HepG2 (cell line): Measurements from ENCODE around the gene EPHA6. TPM values are rescaled to one million over a fixed set of nuclear protein-coding genes. Genes with fewer than 3 reads are reported as not detected.

Experiments
- ATF4 ChIP-seq, 2 experiments: fragments of 450-650 bp in 1 of 2; sonication (generic) in 1 of 2; formaldehyde crosslinking; IDR thresholded peaks; 2 replicates each; pipeline versions ENCODE4 v1.5.0 to v1.8.0; 2020 to 2022; ENCODE audit warnings: mild to moderate bottlenecking in 1 of 2, missing genetic modification reagents in 1 of 2
- DNMT3B ChIP-seq: conservative IDR thresholded peaks from 2 replicates; pipeline ENCODE4 v1.6.1; 2016; ENCODE audit warnings: missing biosample characterization, control low read depth
- EEA1 ChIP-seq: sonication (generic); formaldehyde crosslinking; IDR thresholded peaks from 2 replicates; pipeline ENCODE4 v1.5.1; 2020; ENCODE audit warnings: mild to moderate bottlenecking, missing genetic modification reagents, borderline replicate concordance
- GTF2F1 ChIP-seq: fragments of 150-350 bp; IDR thresholded peaks from 2 replicates; pipeline ENCODE4 v1.6.1; 2014; ENCODE audit warnings: low read length
- HNRNPL ChIP-seq: fragments of 200-400 bp; formaldehyde crosslinking; IDR thresholded peaks from 2 replicates; pipeline ENCODE4 v1.6.1; 2017; ENCODE audit warnings: mild to moderate bottlenecking, low read depth, low read length
- MTA3 ChIP-seq: sonication (generic); formaldehyde crosslinking; IDR thresholded peaks from 2 replicates; pipeline ENCODE4 v1.4.0; 2020; ENCODE audit warnings: missing genetic modification reagents
- SMAD3 ChIP-seq: sonication (generic); formaldehyde crosslinking; IDR thresholded peaks from 2 replicates; pipeline ENCODE4 v1.4.0; 2020; ENCODE audit warnings: missing genetic modification reagents
- STAT5B ChIP-seq: sonication (generic); formaldehyde crosslinking; IDR thresholded peaks from 2 replicates; pipeline ENCODE4 v1.4.0; 2020; ENCODE audit warnings: missing genetic modification reagents
- TBL1XR1 ChIP-seq: fragments of 150-350 bp; IDR thresholded peaks from 2 replicates; pipeline ENCODE4 v1.6.1; 2014; ENCODE audit warnings: borderline replicate concordance, low read length; ENCODE audit not compliant: partially characterized antibody
- TRIM22 ChIP-seq: fragments of 450-650 bp; IDR thresholded peaks from 2 replicates; pipeline ENCODE4 v1.6.1; 2017
- TSC22D2 ChIP-seq: sonication (generic); formaldehyde crosslinking; IDR thresholded peaks from 2 replicates; pipeline ENCODE4 v1.5.1; 2020; ENCODE audit warnings: missing genetic modification reagents, mild to moderate bottlenecking, borderline replicate concordance
- WIZ ChIP-seq: sonication (generic); formaldehyde crosslinking; IDR thresholded peaks from 2 replicates; pipeline ENCODE4 v1.5.1; 2020; ENCODE audit warnings: mild to moderate bottlenecking, missing genetic modification reagents
- ZMYM2 ChIP-seq: sonication (generic); formaldehyde crosslinking; IDR thresholded peaks from 2 replicates; pipeline ENCODE4 v1.8.0; 2022; ENCODE audit warnings: mild to moderate bottlenecking, missing genetic modification reagents
- ZNF136 ChIP-seq: sonication (generic); formaldehyde crosslinking; IDR thresholded peaks from 2 replicates; pipeline ENCODE4 v1.8.1; 2022; ENCODE audit warnings: low read depth, mild to moderate bottlenecking, moderate library complexity, missing genetic modification reagents
- ZNF274 ChIP-seq: sonication (generic); formaldehyde crosslinking; IDR thresholded peaks from 2 replicates; pipeline ENCODE4 v1.5.1; 2020; ENCODE audit warnings: mild to moderate bottlenecking, missing genetic modification reagents
- ZNF343 ChIP-seq: sonication (generic); formaldehyde crosslinking; IDR thresholded peaks from 2 replicates; pipeline ENCODE4 v1.4.0; 2020; ENCODE audit warnings: mild to moderate bottlenecking, missing genetic modification reagents
- ZNF569 ChIP-seq: sonication (generic); formaldehyde crosslinking; IDR thresholded peaks from 2 replicates; pipeline ENCODE4 v1.5.0; 2020; ENCODE audit warnings: mild to moderate bottlenecking, missing genetic modification reagents, moderate library complexity, borderline replicate concordance
- ZNF580 ChIP-seq: IDR thresholded peaks from 2 replicates; pipeline ENCODE4 v1.6.1; 2016; ENCODE audit warnings: low read depth, borderline replicate concordance
- ZNF660 ChIP-seq: sonication (generic); formaldehyde crosslinking; IDR thresholded peaks from 2 replicates; pipeline ENCODE4 v1.5.1; 2020; ENCODE audit warnings: mild to moderate bottlenecking, low read depth, missing genetic modification reagents, borderline replicate concordance
- ZNF709 ChIP-seq: sonication (generic); formaldehyde crosslinking; IDR thresholded peaks from 2 replicates; pipeline ENCODE4 v1.5.0; 2020; ENCODE audit warnings: mild to moderate bottlenecking, missing genetic modification reagents
- ZNF761 ChIP-seq: sonication (generic); formaldehyde crosslinking; conservative IDR thresholded peaks from 2 replicates; pipeline ENCODE4 v1.4.0; 2020; ENCODE audit warnings: mild to moderate bottlenecking, missing genetic modification reagents
- ZNF83 ChIP-seq: sonication (generic); formaldehyde crosslinking; IDR thresholded peaks from 2 replicates; pipeline ENCODE4 v1.4.0; 2020; ENCODE audit warnings: missing genetic modification reagents, mild to moderate bottlenecking, borderline replicate concordance
- polyA plus RNA-seq, 8 experiments: library from polyadenylated mRNA; depleted of rRNA in 3 of 8; stranded (reverse) in 7 of 8; unstranded in 1 of 8; fragments of >200 nt; fragmentation: Illumina TruSeq in 4 of 8; extraction: Trizol in 4 of 8; gene quantifications; 2 replicates each; pipeline versions ENCODE4 v1.2.1 to v1.2.3, GENCODE V29; 2011 to 2016; ENCODE audit warnings: low read depth in 4 of 8, missing spikeins in 1 of 8, mixed read lengths in 1 of 8; ENCODE audit not compliant: insufficient read depth in 1 of 8
- total RNA-seq, 5 experiments: library from RNA; depleted of rRNA; stranded (reverse); fragments of >200 nt; fragmentation: Illumina TruSeq; extraction: Trizol; gene quantifications; 2 replicates each; pipeline ENCODE4 v1.2.3, GENCODE V29; 2016; ENCODE audit warnings: low read depth in 1 of 5
- TF ChIP-seq, protein P1 (sequence below): IDR thresholded peaks from 2 replicates; pipeline ENCODE4 v1.6.1; 2016; ENCODE audit warnings: low read depth, missing genetic modification reagents, missing compliant biosample characterization

The EPHA6 gene
- total and polyA plus RNA-seq, 2 of the 13 experiments (the other 11 are each of a cell fraction or from before 2014, with no cell fraction given), result not detected

DNA sequence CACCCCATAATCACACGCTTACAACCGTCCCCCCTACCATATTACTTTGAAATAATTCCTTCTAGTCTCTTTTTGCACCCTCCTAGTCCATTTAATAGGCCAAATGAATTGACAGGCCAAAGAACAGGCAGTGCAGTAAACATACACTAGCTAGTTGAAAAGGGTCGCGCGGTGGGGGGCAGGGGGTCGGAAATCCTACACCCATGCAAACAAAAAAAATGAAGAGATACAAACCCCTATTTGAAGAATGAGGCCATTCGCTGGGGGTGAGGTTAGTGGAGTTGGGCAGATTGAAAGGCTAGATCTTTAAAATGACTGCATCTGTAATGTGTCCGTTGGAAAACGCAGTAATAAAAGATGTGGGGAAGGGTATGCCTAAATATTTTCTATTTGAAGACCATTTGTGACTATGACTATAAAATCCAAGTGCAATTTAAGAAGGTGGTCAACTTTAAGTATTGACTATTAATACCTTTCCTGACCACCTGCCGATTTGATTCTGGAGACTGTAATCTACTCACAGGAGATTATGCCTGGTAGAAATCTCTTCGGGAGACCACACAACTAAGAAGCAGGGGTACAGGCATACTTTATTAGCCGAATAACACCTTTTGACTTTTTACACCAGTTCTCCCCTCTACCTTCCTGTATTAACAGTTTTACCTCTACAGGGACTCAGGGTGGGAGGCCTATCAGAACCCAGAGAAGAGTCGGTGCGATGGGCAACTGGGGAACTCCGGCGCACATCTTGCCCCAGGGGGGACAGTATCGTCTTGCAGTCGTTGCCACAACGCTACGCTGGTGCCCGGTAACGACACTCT, 949.4 kb downstream of the EPHA6 start (continued):
- no peak for TF ChIP-seq ZNF580 (CRISPR knock-in tag)
- no peak for TF ChIP-seq ZNF660 (CRISPR knock-in tag)
- TF ChIP-seq HNRNPL, result no peak
- TF ChIP-seq ZNF274 (CRISPR knock-in tag), result no peak
- TF ChIP-seq TRIM22, result no peak
- TF ChIP-seq TBL1XR1, result no peak
- TF ChIP-seq TSC22D2, result no peak
- TF ChIP-seq, protein P1, sequence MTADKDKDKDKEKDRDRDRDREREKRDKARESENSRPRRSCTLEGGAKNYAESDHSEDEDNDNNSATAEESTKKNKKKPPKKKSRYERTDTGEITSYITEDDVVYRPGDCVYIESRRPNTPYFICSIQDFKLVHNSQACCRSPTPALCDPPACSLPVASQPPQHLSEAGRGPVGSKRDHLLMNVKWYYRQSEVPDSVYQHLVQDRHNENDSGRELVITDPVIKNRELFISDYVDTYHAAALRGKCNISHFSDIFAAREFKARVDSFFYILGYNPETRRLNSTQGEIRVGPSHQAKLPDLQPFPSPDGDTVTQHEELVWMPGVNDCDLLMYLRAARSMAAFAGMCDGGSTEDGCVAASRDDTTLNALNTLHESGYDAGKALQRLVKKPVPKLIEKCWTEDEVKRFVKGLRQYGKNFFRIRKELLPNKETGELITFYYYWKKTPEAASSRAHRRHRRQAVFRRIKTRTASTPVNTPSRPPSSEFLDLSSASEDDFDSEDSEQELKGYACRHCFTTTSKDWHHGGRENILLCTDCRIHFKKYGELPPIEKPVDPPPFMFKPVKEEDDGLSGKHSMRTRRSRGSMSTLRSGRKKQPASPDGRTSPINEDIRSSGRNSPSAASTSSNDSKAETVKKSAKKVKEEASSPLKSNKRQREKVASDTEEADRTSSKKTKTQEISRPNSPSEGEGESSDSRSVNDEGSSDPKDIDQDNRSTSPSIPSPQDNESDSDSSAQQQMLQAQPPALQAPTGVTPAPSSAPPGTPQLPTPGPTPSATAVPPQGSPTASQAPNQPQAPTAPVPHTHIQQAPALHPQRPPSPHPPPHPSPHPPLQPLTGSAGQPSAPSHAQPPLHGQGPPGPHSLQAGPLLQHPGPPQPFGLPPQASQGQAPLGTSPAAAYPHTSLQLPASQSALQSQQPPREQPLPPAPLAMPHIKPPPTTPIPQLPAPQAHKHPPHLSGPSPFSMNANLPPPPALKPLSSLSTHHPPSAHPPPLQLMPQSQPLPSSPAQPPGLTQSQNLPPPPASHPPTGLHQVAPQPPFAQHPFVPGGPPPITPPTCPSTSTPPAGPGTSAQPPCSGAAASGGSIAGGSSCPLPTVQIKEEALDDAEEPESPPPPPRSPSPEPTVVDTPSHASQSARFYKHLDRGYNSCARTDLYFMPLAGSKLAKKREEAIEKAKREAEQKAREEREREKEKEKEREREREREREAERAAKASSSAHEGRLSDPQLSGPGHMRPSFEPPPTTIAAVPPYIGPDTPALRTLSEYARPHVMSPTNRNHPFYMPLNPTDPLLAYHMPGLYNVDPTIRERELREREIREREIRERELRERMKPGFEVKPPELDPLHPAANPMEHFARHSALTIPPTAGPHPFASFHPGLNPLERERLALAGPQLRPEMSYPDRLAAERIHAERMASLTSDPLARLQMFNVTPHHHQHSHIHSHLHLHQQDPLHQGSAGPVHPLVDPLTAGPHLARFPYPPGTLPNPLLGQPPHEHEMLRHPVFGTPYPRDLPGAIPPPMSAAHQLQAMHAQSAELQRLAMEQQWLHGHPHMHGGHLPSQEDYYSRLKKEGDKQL (CRISPR knock-in tag), result no peak
- 0 out of 2 replicates have a peak, but pooled peaks have one; percentile 30 for TF ChIP-seq ZNF709 (CRISPR knock-in tag)
- 0 out of 2 replicates have a peak, but pooled peaks have one; percentile 56 for TF ChIP-seq ZNF761 (CRISPR knock-in tag)
- TF ChIP-seq GTF2F1, result no peak
- no peak for TF ChIP-seq ZNF569
- TF ChIP-seq ZMYM2 (CRISPR knock-in tag), result 0 out of 2 replicates have a peak, but pooled peaks have one; percentile 63
- TF ChIP-seq WIZ (CRISPR knock-in tag), result no peak
- no peak; the same call in 1 of the 2 replicates for TF ChIP-seq ZNF136 (CRISPR knock-in tag)
- TF ChIP-seq DNMT3B (CRISPR knock-in tag), result 0 out of 2 replicates have a peak, but pooled peaks have one; percentile 74
- TF ChIP-seq STAT5B (CRISPR knock-in tag), result no peak
- TF ChIP-seq ZNF83, result no peak
- no peak for TF ChIP-seq EEA1 (CRISPR knock-in tag)
- TF ChIP-seq ZNF343 (CRISPR knock-in tag), result no peak
- TF ChIP-seq ATF4 (CRISPR knock-in tag; IDR thresholded peaks at IDR 0.05), result no peak
- no peak for TF ChIP-seq SMAD3 (CRISPR knock-in tag)
- TF ChIP-seq MTA3 (CRISPR knock-in tag), result no peak
